Effector memory CD4-positive, alpha-beta T cell (primary cell): Measurements from ENCODE around the gene STOML1.

Source experiments
- DNase-seq, 3 donors: peaks; one replicate each; pipeline ENCODE4 v3.0.0-alpha.2; 2020
- H3K27ac ChIP-seq: 2 replicates; pipeline ENCODE4 v1.7.0; 2013; ENCODE audit warnings: mild to moderate bottlenecking, low read length, moderate library complexity; ENCODE audit not compliant: insufficient read depth, poor library complexity, severe bottlenecking
- H3K27me3 ChIP-seq: replicated peaks from 2 replicates; pipeline ENCODE4 v1.7.0; 2013; ENCODE audit warnings: mild to moderate bottlenecking, low read length; ENCODE audit not compliant: insufficient read depth, control insufficient read depth, poor library complexity, severe bottlenecking
- H3K36me3 ChIP-seq: 2 replicates; pipeline ENCODE4 v1.7.0; 2013; ENCODE audit warnings: mild to moderate bottlenecking, low read length, moderate library complexity; ENCODE audit not compliant: control insufficient read depth, insufficient read depth
- H3K4me1 ChIP-seq: 2 replicates; pipeline ENCODE4 v1.7.0; 2013; ENCODE audit warnings: low read length, mild to moderate bottlenecking; ENCODE audit not compliant: control insufficient read depth, insufficient read depth, poor library complexity, severe bottlenecking
- H3K4me3 ChIP-seq: 2 replicates; pipeline ENCODE4 v1.7.0; 2013; ENCODE audit warnings: low read length, low read depth, mild to moderate bottlenecking; ENCODE audit not compliant: insufficient read depth, poor library complexity, severe bottlenecking
- H3K9me3 ChIP-seq: 2 replicates; pipeline ENCODE4 v1.7.0; 2013; ENCODE audit warnings: mild to moderate bottlenecking, low read length, moderate library complexity; ENCODE audit not compliant: control insufficient read depth
- total RNA-seq, 3 donors: gene quantifications; one replicate each; lab custom pipeline; 2026; lab: John Stamatoyannopoulos, UW

Gene STOML1, protein sequence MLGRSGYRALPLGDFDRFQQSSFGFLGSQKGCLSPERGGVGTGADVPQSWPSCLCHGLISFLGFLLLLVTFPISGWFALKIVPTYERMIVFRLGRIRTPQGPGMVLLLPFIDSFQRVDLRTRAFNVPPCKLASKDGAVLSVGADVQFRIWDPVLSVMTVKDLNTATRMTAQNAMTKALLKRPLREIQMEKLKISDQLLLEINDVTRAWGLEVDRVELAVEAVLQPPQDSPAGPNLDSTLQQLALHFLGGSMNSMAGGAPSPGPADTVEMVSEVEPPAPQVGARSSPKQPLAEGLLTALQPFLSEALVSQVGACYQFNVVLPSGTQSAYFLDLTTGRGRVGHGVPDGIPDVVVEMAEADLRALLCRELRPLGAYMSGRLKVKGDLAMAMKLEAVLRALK
- total RNA-seq, result 5.4 to 7.6 (median 6.4) reads per million in 3 donors

DNA sequence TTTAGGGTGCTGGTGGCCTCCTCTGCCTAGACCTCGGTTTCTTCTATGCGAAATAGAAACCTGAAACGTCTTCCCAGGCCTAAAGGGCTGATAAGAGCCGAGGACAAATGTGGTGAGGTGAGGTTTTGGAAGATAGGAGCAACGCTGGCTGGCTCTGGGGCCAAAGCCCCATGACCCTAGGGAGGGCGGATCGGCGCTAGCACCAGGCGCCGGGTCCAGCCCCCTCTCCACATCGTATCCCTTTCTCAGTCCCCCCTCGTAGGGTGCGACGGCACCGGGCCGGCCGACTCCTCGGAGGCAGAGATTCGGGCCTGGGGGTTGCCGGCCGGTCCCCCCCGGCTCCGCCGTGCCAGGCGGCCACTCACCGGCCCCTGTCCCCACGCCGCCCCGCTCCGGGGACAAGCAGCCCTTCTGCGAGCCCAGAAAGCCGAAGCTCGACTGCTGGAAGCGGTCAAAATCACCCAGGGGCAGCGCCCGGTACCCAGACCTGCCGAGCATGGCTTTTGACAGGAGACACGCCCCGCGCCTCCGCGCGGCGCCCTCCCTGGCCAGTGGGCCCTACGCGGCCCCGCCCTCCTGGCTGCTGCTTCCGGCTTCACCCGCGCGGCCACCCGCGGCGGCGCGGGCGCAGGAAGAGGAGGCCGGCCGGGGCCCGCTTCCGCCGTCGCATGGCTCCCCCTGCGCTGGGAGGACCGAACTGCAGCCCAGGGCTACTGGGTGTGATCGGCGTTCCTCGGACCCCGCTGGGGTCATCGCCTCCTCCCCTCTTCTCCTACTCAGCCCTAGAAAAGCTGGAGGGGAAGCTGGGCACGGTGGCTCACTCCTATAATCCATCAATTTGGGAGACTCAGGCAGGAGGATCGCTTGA, at the start of gene STOML1:
STOML1 (minus strand) TSS at position 570 of the 868 bp plus-strand sequence; CDS start at position 498, 72 bp downstream.
- Histone ChIP-seq H3K27ac (peak within 1 kb of the TSS; percentile 70), H3K36me3 (peaks cover 3% of the 10 kb centered on the region), H3K4me3 (peak within 1 kb of the TSS; percentile 75), H3K9me3 (no peaks in the 10 kb centered on the region), H3K27me3 (no peaks in the 10 kb centered on the region), H3K4me1 (peaks cover 36% of the 10 kb centered on the region)
- peak; percentile 81 to 88 (median 87) for DNase-seq

DNA sequence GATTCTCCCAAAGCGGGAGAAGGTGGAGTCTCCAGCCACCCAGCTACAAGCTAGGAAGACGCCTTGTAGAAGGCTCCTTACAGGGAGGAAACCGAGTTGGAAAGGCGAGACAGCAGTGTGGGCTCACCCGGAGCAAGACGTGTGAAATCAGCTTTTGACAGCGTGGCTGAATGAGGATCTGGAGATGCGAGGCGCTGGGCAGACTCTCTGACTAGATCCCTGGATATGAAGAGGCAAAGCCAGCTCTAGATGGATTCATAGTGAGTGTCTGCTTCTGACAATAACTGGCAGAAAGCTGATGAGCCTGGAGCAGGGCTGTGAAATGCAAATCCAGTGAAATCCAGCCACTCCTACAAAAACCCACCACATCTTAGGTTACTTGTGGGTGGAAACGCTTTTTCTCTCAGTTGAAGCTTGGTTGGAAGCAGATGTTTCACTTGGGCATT, 49.2 kb upstream of the STOML1 start:
- Histone ChIP-seq H3K27ac (no peak overlapping the region), H3K4me3 (no peak overlapping the region), H3K9me3 (no peaks in the 10 kb centered on the region), H3K36me3 (peaks cover 35% of the 10 kb centered on the region), H3K4me1 (no peaks in the 10 kb centered on the region), H3K27me3 (no peaks in the 10 kb centered on the region)
- DNase-seq, result no peak

DNA sequence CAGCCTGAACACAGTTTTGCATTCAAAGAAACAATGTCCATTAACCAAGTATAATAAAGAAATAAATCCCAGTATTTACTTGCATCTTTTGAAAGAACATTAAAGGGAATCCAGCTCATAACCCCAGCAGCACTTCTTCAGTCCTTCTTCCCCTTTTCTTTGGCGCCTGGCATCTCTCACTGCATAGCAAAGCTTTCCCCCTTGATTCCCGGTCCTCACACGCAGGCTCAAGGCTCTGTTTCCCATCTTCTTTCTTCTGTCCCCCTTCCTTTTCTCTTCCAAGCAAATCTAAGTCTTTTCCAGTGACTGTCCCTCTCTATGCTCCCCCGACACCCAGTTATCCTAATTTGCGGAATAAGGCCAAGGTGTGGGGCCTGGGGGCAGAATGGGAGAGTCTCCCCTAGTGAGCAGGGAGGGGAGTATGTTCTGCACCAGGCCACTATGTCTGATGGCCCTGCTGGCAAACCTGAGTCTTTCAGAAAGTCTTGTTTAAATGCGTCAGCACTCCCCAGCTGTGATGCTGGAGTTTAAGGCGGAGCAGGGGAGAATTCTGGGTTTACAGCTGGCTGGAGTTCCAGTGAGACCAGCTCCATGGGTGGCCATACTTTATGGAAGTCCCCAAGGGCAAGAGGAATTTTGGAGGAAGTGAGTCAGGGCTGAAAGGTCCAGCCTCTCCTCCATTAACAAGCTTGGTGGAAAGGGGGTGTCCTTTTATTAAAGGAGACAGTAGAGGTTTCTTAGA, 48.2 kb upstream of the STOML1 start:
- H3K4me1 ChIP-seq, result no peaks in the 10 kb centered on the region
- H3K9me3 ChIP-seq, result no peaks in the 10 kb centered on the region
- H3K27me3 ChIP-seq, result no peaks in the 10 kb centered on the region
- H3K4me3 ChIP-seq, result no peak overlapping the region
- no peak overlapping the region for H3K27ac ChIP-seq
- peaks cover 46% of the 10 kb centered on the region for H3K36me3 ChIP-seq
- no peak for DNase-seq

DNA sequence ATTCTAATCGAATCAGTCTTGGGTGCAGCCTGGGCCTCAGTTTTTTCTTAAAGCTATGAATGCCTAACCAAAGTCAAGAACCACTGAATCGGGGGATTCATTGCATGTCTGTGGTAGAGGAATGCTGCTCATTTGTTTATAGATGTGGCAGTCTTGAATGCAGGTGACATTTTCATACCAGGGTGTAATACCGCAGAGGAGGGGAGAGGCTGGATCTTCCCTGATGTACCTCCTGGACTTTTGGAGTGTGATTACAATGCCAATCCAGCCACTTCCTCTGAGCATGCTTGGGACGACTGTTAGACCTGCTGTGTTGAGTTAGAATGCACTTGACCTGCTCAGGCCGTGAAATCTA, 47.5 kb upstream of the STOML1 start:
- no peak overlapping the region for H3K27ac ChIP-seq
- H3K36me3 ChIP-seq, result peaks cover 52% of the 10 kb centered on the region
- no peaks in the 10 kb centered on the region for H3K27me3 ChIP-seq
- H3K4me1 ChIP-seq, result no peaks in the 10 kb centered on the region
- no peak overlapping the region for H3K4me3 ChIP-seq
- no peaks in the 10 kb centered on the region for H3K9me3 ChIP-seq
- no peak for DNase-seq

DNA sequence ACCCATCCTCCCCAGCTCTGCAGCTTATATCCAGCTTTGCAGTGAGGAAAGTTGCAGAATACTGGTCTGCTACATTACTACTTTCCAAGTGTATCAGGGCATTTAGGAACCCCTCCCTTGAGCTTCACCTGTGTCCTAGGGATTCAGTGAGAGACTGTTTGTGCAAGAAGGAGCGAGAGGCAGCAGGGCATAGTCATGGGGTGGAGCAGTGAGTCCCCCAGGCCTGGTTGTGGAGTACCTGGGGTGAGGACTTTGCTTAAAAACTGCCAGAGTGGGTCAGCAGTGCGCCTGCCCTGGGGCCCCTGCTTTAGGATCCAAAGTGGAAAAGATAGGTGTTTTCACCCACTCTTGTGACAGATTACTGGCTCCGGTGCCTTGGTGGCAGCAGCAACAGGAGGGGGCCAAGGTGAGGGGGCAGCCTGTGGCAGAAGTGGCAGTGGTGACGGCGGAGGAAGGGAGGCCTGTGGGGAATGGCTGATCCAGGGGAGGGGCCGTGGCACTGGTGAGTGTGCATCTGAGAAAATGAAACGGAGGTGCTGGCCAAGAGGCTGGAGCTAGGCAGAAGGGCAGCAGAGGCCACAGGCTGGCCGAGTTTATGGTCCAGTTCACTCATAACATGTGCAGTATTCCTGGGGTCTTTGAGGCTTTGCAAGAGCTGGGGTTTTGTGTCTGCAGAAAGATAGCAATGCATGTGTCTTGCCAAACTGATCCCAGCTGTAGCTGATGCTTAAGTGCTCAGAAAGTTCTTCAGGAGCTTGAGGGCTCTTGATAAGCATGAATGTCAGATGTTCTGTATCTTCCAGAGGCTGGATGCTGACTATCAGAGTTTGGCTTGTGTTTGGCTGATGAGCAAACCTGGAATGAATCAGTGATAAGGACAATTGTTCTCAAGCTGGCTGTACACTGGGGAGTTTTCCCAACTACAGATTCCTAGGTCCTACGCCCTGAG, 46.9 kb upstream of the STOML1 start:
- Histone ChIP-seq H3K9me3 (no peaks in the 10 kb centered on the region), H3K4me1 (no peaks in the 10 kb centered on the region), H3K27me3 (no peaks in the 10 kb centered on the region), H3K36me3 (peaks cover 59% of the 10 kb centered on the region), H3K4me3 (no peak overlapping the region), H3K27ac (no peak overlapping the region)
- DNase-seq, result no peak

DNA sequence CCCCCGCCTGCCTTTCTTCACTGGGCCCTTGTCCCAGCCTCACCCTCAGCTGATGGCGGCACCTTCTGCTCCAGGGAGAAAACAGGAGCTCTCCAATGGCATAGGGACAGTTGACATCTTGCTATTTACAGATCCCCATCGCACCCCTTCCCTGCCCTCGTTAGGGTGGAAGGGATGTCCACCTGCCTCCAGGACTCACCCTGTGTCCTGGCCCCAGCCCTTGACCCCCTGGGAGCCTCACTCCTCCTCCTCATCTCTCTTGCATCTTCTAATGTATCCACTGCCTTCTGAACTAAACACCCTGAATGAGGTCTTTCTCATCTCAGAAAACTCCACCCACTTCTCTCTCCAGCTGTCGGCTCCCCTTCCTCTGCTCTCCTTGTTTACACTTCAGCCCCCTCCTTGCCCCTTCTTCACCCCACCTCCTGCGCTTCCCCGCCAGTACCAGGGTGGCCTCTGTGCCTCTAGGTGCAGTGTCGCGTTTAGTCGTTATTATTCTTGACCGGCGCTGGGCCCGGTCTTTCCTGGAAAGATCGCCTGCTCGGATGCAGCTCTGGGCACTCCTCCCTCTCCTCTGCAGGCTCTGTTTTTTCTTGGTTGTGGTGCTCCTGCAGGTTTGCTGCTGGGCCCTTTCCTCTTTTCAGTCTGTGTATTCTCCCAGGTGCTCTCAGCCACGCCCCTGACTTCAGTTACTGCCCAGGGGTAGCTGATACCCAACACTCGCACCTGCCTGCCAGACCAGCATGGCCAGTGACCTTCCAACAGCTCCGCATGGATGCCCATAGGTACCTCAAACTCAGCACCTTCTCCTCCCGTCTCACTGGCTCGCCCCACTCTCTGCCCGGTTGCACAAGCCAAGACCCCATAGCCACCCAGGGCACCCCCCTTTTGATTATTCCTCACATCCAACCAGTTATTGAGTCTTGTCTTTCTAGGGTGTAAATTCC, 45.3 kb upstream of the STOML1 start:
- Histone ChIP-seq H3K27me3 (no peaks in the 10 kb centered on the region), H3K4me1 (no peaks in the 10 kb centered on the region), H3K36me3 (peaks cover 63% of the 10 kb centered on the region), H3K9me3 (no peaks in the 10 kb centered on the region), H3K4me3 (no peak overlapping the region), H3K27ac (no peak overlapping the region)
- DNase-seq, result no peak

DNA sequence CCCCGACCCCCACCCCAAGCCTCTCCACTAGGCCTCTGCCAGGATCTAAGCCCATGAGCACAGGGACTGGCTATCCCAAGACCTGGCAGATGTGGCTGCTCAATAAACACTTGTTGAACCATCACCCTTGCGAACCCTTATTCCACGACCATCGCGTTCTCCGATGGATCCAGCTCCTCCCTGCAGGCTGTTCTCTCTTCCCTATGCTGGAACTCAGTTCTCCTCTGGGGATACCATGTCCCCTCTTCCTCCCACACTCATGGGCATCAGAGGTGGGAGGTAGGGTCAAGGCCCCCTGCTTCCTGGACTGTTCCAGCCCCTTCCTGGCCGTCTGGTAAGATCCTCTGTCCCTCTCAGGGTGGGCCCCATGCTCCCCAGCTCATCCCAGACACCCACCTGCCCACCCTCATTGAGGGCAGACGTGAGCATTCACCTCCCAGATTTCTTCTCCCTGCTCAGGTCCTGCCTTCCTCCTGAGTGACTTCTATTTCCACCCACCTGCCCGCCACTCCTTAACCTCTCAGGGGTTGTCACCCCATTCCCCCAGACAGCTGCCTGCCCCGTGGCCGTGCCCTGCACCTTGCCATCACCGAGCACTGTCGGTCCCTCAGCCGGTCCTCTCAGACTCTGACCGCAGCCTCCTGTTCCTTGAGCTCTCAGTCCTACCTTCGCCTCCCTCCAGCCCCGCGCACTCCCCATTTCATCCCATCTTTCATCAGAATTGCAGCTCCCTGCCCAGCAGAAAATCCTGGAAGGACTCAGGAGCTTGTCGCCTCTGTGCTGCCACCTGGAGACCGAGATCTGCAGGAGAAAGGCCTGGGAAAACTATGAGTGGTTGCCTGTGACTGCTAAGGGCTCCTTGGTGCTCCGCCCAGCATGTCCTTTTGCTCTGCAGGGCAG, 44.4 kb upstream of the STOML1 start:
- Histone ChIP-seq H3K27ac (no peak overlapping the region), H3K27me3 (no peaks in the 10 kb centered on the region), H3K9me3 (no peaks in the 10 kb centered on the region), H3K4me3 (no peak overlapping the region), H3K36me3 (peaks cover 62% of the 10 kb centered on the region), H3K4me1 (no peaks in the 10 kb centered on the region)
- DNase-seq, result no peak
